ENCODE measurements around the gene DIPK1C. TPM values are rescaled to one million over a fixed set of nuclear protein-coding genes. Genes with fewer than 3 reads are reported as not detected.

DIPK1C gene
- total RNA-seq, 2 donors from 2014 or later = not detected

DNA sequence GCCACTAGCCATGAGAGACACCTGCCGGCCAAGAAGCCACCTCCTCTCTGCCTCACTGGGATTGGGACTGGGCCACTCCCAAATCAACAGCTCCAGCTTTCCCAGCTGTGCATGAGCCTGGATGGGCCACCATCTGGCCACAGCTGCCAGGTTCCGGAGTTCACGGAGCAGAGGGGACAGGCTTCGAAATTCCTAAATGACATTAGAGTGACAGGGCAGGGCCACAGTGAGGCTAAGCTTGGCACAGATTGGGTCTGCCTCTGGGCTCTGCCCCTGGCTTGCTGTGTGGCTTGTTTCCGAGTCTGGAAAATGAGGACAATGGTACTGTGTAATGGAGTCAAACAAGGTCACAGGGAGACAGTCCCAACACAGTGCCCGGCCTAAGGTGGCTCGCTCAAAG lies 6.5 kb downstream of the DIPK1C start:
- Mint-ChIP-seq H3K27me3 (peaks cover 18% of the 10 kb centered on the region), H3K4me3 (no peak overlapping the region), H3K4me1 (no peaks in the 10 kb centered on the region), H3K9me3 (no peaks in the 10 kb centered on the region), H3K36me3 (ENCODE audit: low read depth) (no peaks in the 10 kb centered on the region), H3K27ac (no peak overlapping the region)
- no peak for ATAC-seq (replicated peaks)

DNA sequence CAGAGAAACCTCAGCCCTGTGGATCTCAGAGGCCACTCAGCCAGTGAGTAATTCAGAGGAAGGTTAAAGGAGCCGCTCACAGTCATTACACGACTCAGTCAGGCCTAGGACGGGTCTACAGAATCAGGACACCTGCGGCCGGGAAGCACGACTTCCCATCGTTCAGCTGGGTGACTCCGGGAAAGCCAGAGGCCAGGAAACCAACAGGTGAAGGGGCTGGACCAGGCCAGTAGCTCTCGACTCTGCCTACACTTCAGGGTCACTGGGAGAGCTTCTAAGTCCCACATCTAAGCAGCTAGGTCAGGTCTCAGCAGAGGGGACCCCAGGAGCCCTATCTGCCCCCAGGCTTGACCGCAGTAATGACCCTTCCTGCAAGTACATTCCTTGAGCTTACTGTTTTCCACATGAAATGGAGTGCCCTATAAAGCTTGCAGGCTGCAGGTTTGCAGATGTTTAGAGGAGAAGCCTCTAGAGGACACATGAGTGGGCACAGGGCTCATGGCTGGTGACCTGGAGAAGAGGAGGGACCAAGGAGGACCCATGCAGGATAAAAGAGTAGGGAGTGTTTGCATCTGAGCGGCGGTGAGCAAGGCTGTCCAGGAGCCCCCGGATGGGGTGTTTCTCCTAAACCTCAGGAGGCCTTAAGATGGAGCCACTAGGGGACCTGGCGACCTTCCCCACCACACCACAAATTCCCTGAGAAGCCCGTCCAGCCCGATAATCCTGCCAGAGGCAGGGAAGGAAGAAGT lies 9.5 kb downstream of the DIPK1C start:
- Mint-ChIP-seq H3K9me3 (no peaks in the 10 kb centered on the region), H3K4me1 (no peaks in the 10 kb centered on the region), H3K27me3 (peaks cover 6% of the 10 kb centered on the region), H3K27ac (no peak overlapping the region), H3K36me3 (ENCODE audit: low read depth) (no peaks in the 10 kb centered on the region), H3K4me3 (no peak overlapping the region)
- no peak for ATAC-seq (replicated peaks)

DNA sequence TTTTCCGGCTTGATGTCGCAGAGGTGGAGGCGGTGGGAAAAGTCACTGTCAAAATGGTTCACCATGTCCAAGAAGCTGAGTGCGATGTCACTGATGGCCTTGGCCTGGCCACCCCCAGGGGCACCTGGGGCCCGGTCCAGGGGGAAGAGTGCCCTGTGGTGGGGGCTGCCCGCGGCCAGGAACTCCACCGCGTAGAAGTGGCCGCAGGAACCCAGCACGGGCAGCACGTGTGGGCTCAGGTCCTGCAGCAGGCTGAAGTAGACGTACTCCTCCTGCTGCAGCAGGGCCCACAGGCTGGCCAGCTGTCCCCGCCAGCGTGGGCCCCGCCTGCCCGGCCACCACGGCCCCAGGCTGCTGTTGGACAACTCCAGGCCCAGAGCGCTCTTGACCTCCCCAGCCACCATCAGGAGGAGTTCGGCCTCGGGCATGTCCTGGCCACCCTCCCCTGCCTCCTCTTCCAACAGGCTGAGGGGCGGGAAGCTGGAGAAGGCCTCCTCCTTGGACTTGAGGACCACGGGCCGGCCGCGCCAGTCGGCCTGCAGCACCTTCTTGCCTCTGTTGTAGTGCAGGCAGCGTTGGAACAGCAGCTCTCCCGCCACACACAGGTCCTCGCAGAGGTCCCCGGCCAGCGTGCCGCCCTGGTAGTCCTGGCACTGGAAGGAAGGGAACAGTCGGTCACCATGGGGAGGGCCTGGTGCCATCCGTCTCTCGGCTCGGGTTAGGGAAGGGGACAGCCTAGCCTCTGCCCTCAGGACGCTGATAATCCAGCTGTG lies 10.3 kb downstream of the DIPK1C start:
- Mint-ChIP-seq H3K27ac (no peak overlapping the region), H3K9me3 (no peaks in the 10 kb centered on the region), H3K27me3 (peaks cover 4% of the 10 kb centered on the region), H3K4me3 (no peak overlapping the region), H3K4me1 (no peaks in the 10 kb centered on the region), H3K36me3 (ENCODE audit: low read depth) (no peaks in the 10 kb centered on the region)
- ATAC-seq (replicated peaks) = no peak

DNA sequence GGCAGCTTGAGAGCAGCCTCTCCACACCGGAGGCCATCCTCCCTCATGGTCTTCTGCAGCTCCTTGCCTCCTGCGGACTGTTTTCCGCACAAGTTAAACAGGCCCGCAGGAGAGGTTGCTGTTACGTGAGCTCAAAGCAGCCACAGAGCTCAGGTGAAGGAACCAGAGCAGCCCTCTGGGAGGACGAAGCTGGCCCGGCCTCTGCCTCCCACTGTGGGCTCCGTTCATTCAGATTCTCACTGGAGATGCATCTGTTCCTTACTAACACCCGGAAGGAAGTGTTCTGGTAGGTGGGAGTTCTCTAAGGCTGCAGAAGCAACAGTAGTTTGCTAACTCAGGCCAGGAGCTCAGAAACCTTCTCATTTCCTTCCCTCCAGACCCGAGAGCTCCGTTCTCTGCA lies 10.9 kb downstream of the DIPK1C start:
- ATAC-seq (replicated peaks) = no peak
- H3K4me3 Mint-ChIP-seq = no peak overlapping the region
- H3K36me3 Mint-ChIP-seq (ENCODE audit: low read depth) = no peaks in the 10 kb centered on the region
- H3K9me3 Mint-ChIP-seq = no peaks in the 10 kb centered on the region
- no peak overlapping the region for H3K27ac Mint-ChIP-seq
- peaks cover 4% of the 10 kb centered on the region for H3K27me3 Mint-ChIP-seq
- H3K4me1 Mint-ChIP-seq = no peaks in the 10 kb centered on the region

DNA sequence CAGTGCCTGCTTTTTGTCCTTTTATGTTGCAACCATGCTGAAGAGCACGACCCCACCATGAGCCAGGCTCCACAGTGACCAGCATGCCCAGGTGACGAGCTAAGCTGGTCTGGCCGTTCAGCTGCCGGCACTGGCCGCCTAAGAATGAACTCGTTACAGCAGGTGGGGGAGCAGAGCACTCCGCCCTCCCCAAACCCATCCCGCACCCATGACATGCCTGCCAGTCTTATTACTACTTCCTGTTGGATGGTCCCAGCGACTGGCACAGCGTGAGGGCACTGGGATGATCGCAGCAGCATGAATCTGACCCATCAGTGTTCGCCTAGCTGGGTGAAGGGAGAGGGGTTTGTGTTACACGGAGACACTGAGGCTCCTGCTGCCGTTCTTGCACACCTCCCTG lies 11.5 kb downstream of the DIPK1C start:
- Mint-ChIP-seq H3K27ac (no peak overlapping the region), H3K4me1 (no peaks in the 10 kb centered on the region), H3K9me3 (no peaks in the 10 kb centered on the region), H3K27me3 (peaks cover 4% of the 10 kb centered on the region), H3K36me3 (ENCODE audit: low read depth) (no peaks in the 10 kb centered on the region), H3K4me3 (no peak overlapping the region)
- no peak for ATAC-seq (replicated peaks)

DNA sequence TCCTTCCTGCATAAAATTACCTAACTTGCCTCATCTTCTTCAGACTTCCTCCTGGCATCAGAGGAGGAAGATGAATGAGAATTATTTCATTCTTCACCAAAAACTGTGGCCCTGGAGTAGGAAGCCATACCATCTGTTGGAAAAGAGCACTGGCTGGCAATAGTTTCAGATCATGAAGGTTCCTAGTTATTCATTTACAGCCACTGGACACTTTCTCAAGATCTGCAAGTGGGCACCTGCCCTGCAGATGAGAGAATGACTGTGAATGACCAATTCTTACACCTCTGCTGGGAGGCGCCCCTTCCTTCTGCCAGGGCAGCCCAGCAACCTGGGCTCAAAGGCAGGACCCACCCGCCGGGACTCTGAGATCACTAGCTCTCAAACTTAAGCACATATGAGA lies 13.0 kb downstream of the DIPK1C start:
- Mint-ChIP-seq H3K27ac (no peak overlapping the region), H3K4me3 (no peak overlapping the region), H3K36me3 (ENCODE audit: low read depth) (no peaks in the 10 kb centered on the region), H3K4me1 (no peaks in the 10 kb centered on the region), H3K9me3 (no peaks in the 10 kb centered on the region), H3K27me3 (peaks cover 4% of the 10 kb centered on the region)
- no peak for ATAC-seq (replicated peaks)

DNA sequence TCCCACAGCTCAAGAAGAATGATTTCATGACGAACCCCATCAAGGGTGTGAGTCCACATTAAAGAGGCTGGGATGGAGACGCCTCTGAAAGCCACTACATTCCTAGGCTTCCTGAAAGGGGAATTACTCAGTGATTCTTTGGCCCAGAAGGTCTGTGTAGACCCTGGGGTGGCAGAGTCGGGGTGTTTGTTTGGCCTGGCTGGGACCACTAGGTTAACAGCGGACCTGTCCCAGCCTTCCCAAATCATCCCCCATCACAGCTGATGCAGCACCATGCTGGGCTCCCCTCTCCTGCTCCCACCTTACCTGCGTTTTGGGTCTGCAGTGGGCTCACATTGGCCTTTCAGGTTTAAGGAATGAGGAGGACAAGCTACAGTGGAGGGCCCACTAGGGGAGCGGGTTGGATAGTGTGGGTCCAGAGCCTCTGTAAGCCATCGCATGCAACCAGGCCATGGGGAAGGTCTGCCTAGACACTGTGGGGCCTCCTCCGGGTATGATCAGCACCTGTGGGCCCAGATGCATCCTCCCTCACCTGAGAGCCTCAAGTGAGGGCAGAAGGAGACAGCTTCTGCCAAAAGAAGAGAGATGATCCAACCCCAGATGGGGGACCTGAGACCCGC lies 16.2 kb downstream of the DIPK1C start:
- Mint-ChIP-seq H3K36me3 (ENCODE audit: low read depth) (no peaks in the 10 kb centered on the region), H3K4me1 (no peaks in the 10 kb centered on the region), H3K4me3 (no peak overlapping the region), H3K27ac (no peak overlapping the region), H3K27me3 (peaks cover 3% of the 10 kb centered on the region), H3K9me3 (no peaks in the 10 kb centered on the region)
- no peak for ATAC-seq (replicated peaks)

DNA sequence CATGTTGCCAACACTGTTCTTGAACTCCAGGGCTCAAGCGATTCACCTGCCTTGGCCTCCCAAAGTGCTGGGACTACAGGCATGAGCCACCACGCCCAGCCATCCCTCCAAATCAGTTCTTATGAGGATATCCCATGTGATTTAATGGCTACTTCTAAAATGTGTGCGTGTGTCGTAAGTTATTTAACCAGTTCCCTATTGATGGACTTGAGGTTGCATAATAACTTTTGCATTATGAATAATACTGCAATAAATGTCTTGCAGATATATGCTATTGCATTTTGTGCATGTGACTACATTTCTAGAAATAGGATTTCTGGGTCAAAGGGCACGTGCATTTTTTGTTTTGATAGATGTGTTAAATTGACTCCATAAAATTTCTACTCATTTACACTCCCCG lies 19.0 kb downstream of the DIPK1C start:
- no peaks in the 10 kb centered on the region for H3K9me3 Mint-ChIP-seq
- H3K27ac Mint-ChIP-seq = no peak overlapping the region
- H3K4me1 Mint-ChIP-seq = no peaks in the 10 kb centered on the region
- no peaks in the 10 kb centered on the region for H3K36me3 Mint-ChIP-seq (ENCODE audit: low read depth)
- ATAC-seq (replicated peaks) = no peak
- no peaks in the 10 kb centered on the region for H3K27me3 Mint-ChIP-seq
- H3K4me3 Mint-ChIP-seq = no peak overlapping the region

DNA sequence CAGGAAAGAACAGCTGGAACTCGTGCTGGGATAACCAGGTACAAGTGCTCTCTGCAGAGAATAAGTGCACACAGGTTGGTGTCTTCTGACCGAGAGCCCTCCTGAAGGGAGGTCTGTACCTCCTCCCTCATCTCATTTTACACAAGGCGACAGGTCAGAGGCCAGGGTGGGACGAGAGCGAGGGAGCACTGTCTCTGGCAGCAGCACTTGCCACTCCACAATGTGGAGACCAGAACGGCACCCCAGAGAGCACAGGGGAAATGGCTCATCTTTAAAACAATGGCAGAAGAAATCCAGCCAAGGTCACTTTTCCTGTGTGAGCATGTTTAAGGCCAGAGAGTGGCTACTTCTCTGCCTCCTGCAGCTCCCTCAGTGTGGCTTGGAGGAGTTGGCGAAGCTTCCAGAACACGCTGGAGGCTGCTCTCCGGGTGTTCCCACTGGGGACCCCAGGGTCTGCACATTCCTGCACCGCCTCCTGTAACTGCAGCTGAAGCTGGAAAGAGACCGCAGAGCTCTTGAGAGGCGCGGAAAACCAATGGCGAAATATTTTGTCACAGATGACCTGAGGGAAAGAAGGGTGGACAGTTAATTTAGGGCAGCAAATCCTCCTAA lies 20.8 kb downstream of the DIPK1C start:
- no peaks in the 10 kb centered on the region for H3K36me3 Mint-ChIP-seq (ENCODE audit: low read depth)
- no peaks in the 10 kb centered on the region for H3K9me3 Mint-ChIP-seq
- H3K4me1 Mint-ChIP-seq = no peaks in the 10 kb centered on the region
- H3K4me3 Mint-ChIP-seq = no peak overlapping the region
- no peaks in the 10 kb centered on the region for H3K27me3 Mint-ChIP-seq
- H3K27ac Mint-ChIP-seq = no peak overlapping the region
- ATAC-seq (replicated peaks) = no peak

DNA sequence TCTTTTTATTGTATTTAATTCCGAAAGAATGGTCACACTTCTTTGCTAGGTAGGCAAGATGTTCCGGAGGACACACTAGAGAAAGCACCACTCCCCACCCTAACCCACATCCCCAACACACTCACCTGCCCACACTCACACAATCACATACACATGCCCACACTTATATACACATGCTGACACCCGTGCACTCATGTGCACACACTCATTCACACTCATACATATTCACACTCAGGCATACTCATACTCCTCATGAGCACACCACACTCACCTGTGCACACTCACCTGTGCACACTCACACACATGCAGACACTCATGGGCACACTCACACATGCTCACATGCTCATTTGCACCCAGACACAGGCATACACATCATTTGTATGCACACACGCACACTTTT lies 21.4 kb downstream of the DIPK1C start:
- H3K4me3 Mint-ChIP-seq = no peak overlapping the region
- H3K4me1 Mint-ChIP-seq = no peaks in the 10 kb centered on the region
- no peak overlapping the region for H3K27ac Mint-ChIP-seq
- no peaks in the 10 kb centered on the region for H3K27me3 Mint-ChIP-seq
- H3K9me3 Mint-ChIP-seq = no peaks in the 10 kb centered on the region
- ATAC-seq (replicated peaks) = no peak
- H3K36me3 Mint-ChIP-seq (ENCODE audit: low read depth) = no peaks in the 10 kb centered on the region

DNA sequence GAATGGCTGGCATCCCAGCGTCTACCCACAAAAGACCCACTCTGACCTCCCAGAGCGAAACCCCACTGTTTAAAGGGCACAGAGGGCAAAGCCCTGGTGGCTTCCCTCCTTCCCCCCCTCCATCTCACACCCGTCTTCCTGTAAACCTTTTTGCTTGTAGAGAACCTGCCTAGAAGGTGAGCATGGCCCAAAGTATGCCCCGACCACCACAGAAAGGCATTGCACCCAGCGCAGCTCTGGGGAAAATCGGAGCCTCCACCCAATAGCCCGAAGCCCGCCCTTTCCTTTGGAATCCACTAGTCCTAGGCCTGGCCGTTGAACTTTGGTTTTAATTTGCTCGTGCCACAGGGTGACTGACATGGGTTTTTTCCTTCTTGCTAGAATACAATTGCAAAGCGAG lies 22.6 kb downstream of the DIPK1C start:
- Mint-ChIP-seq H3K36me3 (ENCODE audit: low read depth) (no peaks in the 10 kb centered on the region), H3K4me3 (no peak overlapping the region), H3K4me1 (no peaks in the 10 kb centered on the region), H3K9me3 (no peaks in the 10 kb centered on the region), H3K27ac (no peak overlapping the region), H3K27me3 (no peaks in the 10 kb centered on the region)
- ATAC-seq (replicated peaks) = no peak

DNA sequence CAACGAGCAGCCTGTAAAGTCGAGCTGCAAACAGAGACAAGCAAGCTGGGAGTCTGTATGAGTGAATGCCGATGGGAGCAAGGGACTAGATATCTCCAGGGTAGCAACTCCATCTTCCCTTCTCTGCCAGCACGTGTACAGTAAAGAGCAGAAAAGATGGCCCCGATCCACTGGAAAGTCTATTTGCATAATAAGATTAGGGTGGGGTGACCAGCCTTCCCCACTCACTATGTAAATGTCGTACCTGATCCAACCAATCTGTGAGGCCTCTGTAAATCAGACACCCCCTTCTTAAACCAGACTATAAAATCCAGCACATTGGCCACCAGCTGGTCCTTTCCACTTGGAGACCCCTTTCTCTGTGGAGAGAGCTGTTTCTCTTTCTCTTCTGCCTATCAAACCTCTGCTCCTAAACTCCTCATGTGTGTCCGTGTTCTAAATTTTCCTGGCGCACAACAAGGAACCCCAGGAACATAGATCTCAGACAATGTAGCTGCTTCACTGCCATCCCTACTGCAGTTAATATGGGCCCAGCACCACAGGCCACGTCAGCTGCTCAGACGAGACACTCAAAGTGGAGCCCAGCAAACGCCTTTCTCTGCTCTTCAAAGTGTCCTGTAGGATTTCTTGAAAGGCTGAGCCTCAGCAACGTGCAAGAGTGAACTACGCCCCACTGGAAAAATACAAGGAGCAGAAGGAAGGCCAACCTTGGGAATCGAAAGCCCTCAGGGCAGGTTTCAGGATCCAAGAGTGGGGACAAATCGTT lies 26.1 kb downstream of the DIPK1C start:
- no peaks in the 10 kb centered on the region for H3K4me1 Mint-ChIP-seq
- H3K36me3 Mint-ChIP-seq (ENCODE audit: low read depth) = no peaks in the 10 kb centered on the region
- no peak overlapping the region for H3K4me3 Mint-ChIP-seq
- no peaks in the 10 kb centered on the region for H3K27me3 Mint-ChIP-seq
- H3K27ac Mint-ChIP-seq = no peak overlapping the region
- H3K9me3 Mint-ChIP-seq = no peaks in the 10 kb centered on the region
- ATAC-seq (replicated peaks) = no peak

DNA sequence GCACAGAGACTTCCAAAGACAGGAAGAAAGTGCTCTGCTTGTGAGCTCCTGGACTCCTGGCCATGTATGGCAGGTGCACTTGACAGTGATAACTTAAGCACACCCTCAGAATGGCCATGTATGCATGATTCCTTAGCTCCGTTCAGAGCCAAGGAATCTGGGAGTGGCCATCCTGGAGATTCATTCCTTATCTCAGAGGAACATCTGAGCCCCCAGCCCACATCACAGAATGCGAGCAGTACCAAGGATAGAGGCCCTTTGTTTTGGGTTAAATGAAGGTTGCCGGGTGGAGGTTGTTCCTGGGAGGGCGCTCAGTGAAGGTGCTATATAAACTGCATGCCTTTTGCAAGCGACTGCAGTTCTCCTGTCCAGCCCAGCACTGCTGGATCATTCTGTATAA lies 26.9 kb downstream of the DIPK1C start:
- Mint-ChIP-seq H3K4me1 (no peaks in the 10 kb centered on the region), H3K27me3 (no peaks in the 10 kb centered on the region), H3K36me3 (ENCODE audit: low read depth) (no peaks in the 10 kb centered on the region), H3K27ac (no peak overlapping the region), H3K4me3 (no peak overlapping the region), H3K9me3 (no peaks in the 10 kb centered on the region)
- no peak for ATAC-seq (replicated peaks)

DNA sequence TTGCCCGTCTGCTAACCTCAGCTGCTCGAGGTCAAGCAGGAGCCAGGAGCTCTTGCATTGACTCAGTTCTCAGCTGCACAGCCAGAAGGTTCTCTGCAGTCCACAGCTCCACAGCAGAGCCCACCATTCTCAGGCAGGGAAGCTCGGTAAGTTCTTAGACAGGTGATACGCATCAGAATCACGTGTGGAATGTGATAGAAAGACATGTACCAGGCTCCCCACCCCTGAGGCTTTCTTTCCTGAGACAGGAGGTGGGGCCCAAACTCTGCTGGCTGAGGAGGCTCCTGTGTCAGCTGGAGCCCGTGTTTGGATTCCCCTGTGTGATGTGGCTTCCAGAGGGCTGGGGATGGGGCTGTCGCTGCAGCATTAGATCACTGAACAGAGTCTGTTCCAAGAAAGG lies 28.0 kb downstream of the DIPK1C start:
- no peak overlapping the region for H3K4me3 Mint-ChIP-seq
- H3K4me1 Mint-ChIP-seq = no peaks in the 10 kb centered on the region
- no peaks in the 10 kb centered on the region for H3K36me3 Mint-ChIP-seq (ENCODE audit: low read depth)
- H3K27me3 Mint-ChIP-seq = no peaks in the 10 kb centered on the region
- H3K27ac Mint-ChIP-seq = no peak overlapping the region
- ATAC-seq (replicated peaks) = no peak
- no peaks in the 10 kb centered on the region for H3K9me3 Mint-ChIP-seq

Data from activated T-helper 17 cell treated with anti-CD3 and anti-CD28 coated beads, Interleukin-2, amount 50 U/mL, for 72 hours (primary cell).